ENCODE measurements around the gene GPD1.

GRCh38 chr12:50084775-50085614, 18.8 kb upstream of the GPD1 start, which contains the start of gene SMARCD1:
- no peak for TF ChIP-seq CTCF (IDR thresholded peaks at IDR 0.05)
- TF ChIP-seq POLR2AphosphoS5 (IDR thresholded peaks at IDR 0.05) = peak in 2 of 3 donors; percentile 10 to 16
- TF ChIP-seq POLR2A (IDR thresholded peaks at IDR 0.05) = no peak
